HG03108 (cell line): ENCODE measurements around the gene EP400.

Source experiments
- ATAC-seq: cut with Tn5 transposase; IDR thresholded peaks from one replicate; pipeline ENCODE4 v1.9.1; 2021; ENCODE audit warnings: moderate library complexity; ENCODE audit not compliant: unreplicated experiment

EP400 gene

GRCh38 chr12:132064631-132065030 is 114.9 kb downstream of the EP400 start:
- no peak for ATAC-seq

GRCh38 chr12:132065203-132065602 is 115.5 kb downstream of the EP400 start:
- ATAC-seq, result no peak

- ATAC-seq, result no peak
Observed at GRCh38 chr12:132065609-132066344, 116.0 kb downstream of the EP400 start.

GRCh38 chr12:132066345-132066685 is 116.6 kb downstream of the EP400 start:
- ATAC-seq, result peak; percentile 41

GRCh38 chr12:132066749-132067148 is 117.0 kb downstream of the EP400 start:
- ATAC-seq, result no peak

- ATAC-seq, result no peak
Observed at GRCh38 chr12:132067182-132067581, 117.4 kb downstream of the EP400 start.

- ATAC-seq, result no peak
Observed at GRCh38 chr12:132068250-132068649, 118.5 kb downstream of the EP400 start.

GRCh38 chr12:132069336-132069985 is 119.7 kb downstream of the EP400 start:
- no peak for ATAC-seq

- no peak for ATAC-seq
Observed at GRCh38 chr12:132070298-132070697, 120.6 kb downstream of the EP400 start.

GRCh38 chr12:132071040-132071810 is 121.5 kb downstream of the EP400 start:
- peak; percentile 68 for ATAC-seq

GRCh38 chr12:132071830-132072384 is 122.2 kb downstream of the EP400 start:
- ATAC-seq, result no peak

GRCh38 chr12:132074216-132074615 is 124.5 kb downstream of the EP400 start:
- no peak for ATAC-seq

GRCh38 chr12:132075026-132075713 is 125.4 kb downstream of the EP400 start:
- no peak for ATAC-seq

- ATAC-seq, result no peak
Observed at GRCh38 chr12:132075714-132076553, 126.2 kb downstream of the EP400 start.

GRCh38 chr12:132076711-132077110 is 127.0 kb downstream of the EP400 start:
- ATAC-seq, result no peak

GRCh38 chr12:132077322-132078100 is 127.8 kb downstream of the EP400 start:
- ATAC-seq, result no peak

GRCh38 chr12:132078190-132078589 is 128.4 kb downstream of the EP400 start:
- no peak for ATAC-seq

GRCh38 chr12:132079200-132079599 is 129.5 kb downstream of the EP400 start:
- ATAC-seq, result no peak

- no peak for ATAC-seq
Observed at GRCh38 chr12:132079695-132080094, 130.0 kb downstream of the EP400 start.
